Measurements from ENCODE around the gene WTAP.
"Not testable (repeated sequence)": the region's sequence is repeated elsewhere in the genome, so short reads cannot be mapped to it uniquely, and the experiment has no call there.

The WTAP gene

DNA sequence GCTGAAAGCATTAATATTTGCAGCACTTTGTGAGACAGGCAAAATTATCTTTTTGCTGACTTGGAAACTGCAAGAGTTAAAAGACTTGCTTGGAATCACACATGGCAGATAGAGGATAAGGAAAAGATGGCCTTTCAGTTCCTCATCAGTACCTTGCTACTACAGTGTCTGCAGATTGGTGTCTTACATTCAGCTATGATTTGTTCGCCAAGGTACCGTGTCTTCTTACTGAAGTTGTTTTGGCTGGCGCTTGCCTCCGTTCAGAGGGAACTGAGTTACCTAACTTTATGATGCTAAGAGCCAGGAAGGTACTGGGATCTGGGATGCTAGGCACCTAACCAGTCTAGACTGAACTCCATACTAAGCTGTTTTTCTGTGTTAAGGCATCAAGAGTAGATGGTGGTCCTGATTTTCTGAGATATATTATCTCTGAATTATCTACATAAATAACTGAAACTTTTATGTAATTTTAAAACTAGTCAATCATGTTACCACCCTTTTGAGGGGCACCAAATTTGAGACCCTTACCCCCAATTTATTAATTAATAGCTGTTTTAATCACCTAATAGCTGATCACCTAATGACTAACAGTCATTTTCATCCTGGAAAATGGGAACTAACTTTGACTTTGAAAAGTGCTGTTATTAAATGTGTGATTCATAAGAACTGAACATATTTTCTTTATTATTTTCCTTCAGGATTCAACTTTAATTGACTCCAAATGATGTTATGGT lies 2.5 kb downstream of the WTAP start:
- DNase-seq (ENCODE audit: low spot score): peak; percentile 3

- no peak for DNase-seq (ENCODE audit: low spot score)
These were observed 3.0 kb downstream of the WTAP start for GRCh38 chr6:159730332-159730676.

DNA sequence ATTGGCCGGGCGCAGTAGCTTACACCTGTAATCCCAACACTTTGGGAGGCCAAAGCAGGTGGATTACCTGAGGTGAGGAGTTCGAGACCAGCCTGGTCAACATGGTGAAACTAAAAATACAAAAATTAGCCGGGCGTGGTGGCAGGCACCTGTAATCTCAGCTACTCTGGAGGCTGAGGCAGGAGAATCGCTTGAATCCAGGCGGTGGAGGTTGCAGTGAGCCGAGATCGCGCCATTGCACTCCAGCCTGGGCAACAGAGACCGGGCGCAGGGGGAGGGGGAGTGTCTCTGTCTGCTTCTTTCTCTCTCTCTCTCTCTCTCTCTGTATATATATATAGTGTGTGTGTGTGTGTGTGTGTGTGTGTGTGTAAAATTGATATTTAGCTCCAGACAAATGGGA lies 5.2 kb downstream of the WTAP start:
- DNase-seq (ENCODE audit: low spot score): not testable (repeated sequence)

DNA sequence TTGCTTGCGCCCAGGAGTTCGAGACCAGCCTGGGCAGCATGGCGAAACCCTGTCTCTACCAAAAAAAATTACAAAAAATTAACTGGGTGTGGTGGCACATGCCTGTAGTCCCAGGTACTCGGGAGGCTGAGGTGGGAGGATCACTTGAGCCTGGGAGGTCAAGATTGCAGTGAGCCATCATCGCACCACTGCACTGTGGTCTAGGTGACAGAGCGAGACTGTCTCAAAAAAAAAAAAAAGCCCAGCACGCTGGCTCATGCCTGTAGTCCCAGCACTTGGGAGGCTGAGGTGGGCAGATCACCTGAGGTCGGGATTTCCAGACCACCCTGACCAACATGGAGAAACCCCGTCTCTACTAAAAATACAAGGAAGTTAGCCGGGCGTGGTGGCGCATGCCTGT lies 6.1 kb downstream of the WTAP start:
- not testable (repeated sequence) for DNase-seq (ENCODE audit: low spot score)

- DNase-seq (ENCODE audit: low spot score): no peak
These were observed 9.6 kb downstream of the WTAP start for GRCh38 chr6:159736908-159737307.

DNA sequence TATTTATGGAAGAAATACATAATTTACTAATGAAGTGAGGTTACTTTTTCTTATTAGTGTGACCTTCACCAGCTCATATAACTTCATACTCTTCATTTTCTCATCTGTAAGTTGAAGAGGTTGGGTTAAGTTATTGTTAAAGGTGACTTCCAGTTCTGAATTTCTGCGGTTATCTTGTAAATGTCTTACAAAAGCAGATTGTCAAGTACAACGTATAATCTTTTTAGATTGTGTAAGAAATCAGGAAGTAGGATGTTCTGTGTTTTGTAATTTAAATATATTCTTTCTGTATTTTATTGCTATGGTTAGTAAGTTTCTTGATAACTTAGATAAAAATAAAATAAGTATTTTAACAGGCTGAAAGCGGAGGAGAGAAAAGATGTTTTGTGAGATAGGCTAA lies 12.0 kb downstream of the WTAP start:
- DNase-seq (ENCODE audit: low spot score): no peak

DNA sequence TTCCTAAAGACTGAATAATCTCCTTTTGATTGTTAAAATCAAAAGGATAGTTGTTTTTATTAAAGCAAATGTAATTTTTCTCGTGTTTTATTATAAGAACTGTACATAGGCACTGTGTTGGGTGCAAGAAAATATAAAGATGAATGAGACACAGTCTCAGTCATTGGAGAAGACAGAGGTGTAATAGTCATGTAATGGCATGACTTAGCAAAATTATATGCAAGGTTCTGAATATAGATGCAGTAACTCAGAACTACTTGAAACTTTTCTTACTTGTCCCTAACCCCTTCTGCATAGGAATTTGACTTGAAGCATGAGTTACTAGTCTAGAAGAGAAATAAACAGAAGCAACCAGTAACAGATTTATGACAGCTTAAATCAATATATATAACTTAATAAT lies 14.9 kb downstream of the WTAP start:
- no peak for DNase-seq (ENCODE audit: low spot score)

- no peak for DNase-seq (ENCODE audit: low spot score)
These were observed 17.8 kb downstream of the WTAP start for GRCh38 chr6:159745081-159745480.

DNA sequence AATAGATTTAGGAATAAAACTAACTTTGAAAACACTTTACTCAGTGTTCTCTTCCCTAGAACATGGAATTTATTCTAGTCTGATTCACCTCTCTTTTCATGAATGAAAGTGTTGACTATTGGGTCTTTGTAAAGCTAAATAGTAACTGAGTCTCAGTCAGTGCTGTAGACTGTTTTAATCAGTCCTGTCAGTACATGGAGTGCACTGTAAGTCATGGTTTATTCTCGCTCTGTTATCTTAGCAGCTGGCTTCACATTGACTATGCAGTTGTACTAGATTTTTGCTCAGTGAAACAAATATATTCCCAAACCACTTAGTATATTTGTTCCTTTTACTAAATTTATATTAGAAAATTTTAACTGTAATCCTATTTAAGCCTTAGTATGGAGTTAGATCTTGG lies 19.5 kb downstream of the WTAP start:
- no peak for DNase-seq (ENCODE audit: low spot score)

- not testable (repeated sequence) for DNase-seq (ENCODE audit: low spot score)
These were observed 20.8 kb downstream of the WTAP start for GRCh38 chr6:159748127-159748526.

- DNase-seq (ENCODE audit: low spot score): no peak
These were observed 24.1 kb downstream of the WTAP start for GRCh38 chr6:159751448-159751847.

DNA sequence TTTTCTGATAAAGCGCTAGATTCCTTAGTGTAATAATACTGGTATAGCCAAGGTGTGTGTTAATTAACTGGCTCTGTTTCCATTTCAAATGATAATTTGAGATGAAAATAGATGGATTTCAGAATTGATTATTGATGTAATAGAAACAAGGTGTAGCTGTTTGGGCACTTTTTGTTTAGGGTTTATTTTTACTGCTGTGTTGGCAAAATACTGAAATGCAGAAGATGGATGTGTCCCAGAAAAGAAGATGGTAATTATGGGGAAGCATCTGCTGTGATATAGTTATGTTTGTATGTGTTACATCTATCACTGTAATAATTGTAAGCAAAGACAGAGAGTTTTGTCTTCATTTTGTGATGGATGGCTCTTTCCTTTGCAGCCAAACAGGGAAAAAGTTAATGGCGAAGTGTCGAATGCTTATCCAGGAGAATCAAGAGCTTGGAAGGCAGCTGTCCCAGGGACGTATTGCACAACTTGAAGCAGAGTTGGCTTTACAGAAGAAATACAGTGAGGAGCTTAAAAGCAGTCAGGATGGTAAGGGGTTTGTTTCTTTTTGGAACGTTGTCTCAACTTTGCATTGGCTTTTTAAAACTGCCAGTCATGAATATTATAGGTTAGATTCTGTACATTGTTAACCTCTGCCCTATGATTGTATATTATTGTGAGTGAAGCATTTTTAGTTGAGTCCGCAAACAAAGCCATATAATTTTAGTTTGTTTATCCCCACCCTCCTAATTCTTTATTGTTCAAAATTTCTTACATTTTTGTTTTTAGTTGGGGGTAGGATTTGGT lies 26.0 kb downstream of the WTAP start:
- no peak for DNase-seq (ENCODE audit: low spot score)

GRCh38 chr6:159754401-159754800 lies 27.1 kb downstream of the WTAP start:
- DNase-seq (ENCODE audit: low spot score): no peak

DNA sequence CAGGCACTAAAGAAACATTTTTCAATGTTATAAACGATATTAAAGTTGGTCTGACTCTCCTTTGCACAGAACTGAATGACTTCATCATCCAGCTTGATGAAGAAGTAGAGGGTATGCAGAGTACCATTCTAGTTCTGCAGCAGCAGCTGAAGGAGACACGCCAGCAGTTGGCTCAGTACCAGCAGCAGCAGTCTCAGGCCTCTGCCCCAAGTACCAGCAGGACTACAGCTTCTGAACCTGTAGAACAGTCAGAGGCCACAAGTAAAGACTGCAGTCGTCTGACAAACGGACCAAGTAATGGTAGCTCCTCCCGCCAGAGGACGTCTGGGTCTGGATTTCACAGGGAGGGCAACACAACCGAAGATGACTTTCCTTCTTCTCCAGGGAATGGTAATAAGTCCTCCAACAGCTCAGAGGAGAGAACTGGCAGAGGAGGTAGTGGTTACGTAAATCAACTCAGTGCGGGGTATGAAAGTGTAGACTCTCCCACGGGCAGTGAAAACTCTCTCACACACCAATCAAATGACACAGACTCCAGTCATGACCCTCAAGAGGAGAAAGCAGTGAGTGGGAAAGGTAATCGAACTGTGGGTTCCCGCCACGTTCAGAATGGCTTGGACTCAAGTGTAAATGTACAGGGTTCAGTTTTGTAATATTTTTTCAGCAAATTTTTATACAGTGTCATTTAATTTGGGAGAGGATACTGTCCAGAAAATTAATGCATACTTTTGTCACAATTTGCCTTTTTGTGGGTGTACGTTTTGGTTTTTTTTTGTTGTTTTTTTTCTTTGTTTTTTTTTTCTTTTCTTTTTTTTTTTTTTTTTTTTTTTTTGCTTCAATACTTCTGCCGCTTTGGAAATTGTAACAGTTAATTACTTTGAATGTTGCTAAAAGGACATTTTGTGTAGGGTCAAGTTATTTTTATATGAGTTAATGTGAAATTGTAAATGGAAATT lies 27.9 kb downstream of the WTAP start:
- no peak for DNase-seq (ENCODE audit: low spot score)

- no peak for DNase-seq (ENCODE audit: low spot score)
These were observed 29.2 kb downstream of the WTAP start for GRCh38 chr6:159756508-159756907.

DNA sequence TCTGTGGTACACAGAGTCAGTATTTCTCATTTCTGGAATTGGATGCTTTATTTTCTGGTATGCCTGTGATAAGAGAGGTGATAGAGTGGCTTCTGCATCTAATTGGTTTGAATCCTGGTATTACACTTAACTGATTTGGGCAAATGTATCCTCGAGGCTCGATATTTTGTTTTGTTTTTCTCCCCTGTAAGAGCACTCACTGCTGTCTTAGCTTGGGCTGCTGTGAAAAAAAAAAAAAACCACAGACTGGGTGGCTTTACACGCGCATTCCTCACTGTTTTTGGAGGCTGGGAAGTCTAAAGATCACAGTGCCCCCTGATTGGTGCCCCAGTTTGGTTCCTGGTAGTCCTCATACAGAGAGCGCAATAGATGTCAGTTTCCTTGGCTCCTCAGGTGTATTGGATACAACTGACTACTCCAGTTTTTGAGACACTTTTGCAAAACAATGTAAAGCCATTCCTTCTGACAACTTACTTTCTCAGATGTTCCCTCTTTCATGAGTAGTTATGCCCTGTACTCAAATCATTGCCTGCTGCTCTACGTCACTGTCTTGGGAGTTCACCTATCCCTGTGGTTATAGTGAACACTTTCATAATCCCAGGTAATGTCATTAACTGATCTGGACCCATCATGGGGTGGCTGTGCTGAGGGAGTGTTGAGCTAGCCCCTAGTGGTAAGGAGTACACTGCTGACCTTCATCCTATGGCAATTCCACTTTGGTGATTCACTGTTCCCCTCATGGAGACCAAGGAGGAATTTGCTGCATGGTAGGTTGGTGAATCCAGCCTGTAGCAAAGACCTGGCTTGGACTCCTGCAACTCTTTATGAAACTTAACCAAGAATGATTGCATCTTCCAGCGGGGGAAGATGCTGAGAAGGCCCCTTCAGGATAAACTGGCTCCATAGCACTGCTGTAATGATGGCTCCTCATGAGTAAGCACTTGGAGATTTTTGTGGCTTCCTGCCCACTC lies 31.0 kb downstream of the WTAP start:
- DNase-seq (ENCODE audit: low spot score): peak; percentile 42

DNA sequence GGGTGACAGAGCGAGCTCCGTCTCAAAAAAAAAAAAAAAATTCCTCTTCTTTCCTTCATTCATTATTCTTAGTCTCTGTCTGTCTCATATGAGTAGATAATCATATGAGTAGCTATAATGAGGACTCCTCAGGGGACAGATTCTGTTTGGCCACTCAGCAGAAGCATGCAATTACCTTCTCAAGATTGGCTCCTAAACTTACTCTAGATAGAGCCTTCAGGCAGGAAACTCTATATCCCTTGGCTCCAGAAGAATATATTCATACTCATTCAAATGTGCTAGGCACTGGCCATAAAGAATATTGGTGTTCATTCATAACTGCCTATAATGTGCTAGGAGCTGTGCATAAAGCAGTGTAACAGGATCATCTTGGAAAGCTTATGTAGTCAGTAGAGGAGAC lies 32.3 kb downstream of the WTAP start:
- DNase-seq (ENCODE audit: low spot score): no peak

GRCh38 chr6:159760602-159761057 lies 33.3 kb downstream of the WTAP start:
- peak; percentile 61 for DNase-seq (ENCODE audit: low spot score)

DNA sequence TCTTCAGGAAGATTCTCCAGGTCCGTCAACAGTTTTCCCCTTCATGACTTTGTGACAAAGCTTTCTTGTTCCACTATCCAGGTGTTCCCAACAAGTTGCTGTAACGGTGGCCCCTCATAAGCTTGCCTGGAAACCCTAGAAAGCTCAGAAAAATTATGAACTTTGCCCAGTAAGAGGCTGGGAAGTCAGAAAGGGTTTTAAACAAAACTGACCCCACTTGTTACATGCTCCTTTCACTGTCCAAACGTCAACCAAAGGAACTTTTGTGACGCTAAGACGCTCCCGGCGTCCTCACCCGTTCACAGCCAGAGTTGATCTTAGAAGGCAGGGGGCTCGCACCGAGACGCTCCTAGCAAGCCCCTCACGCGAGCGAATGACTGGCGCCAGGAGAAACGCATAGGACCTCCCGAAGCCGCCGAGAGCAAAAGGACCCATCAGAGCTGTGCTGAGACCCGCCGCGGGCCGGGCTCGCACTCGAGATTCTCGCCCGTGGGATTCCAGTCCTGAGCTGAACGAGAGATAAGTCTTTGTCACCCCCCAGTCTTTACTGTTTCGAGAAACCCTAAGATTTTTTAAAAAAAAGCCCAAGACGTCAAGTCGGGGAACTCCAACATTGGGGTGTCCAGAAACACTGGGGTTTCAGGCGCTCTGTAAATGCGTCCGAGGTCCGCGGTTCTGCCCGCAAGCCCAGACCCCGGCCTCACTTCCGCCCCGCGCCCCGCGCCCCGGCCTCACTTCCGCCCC lies 34.0 kb downstream of the WTAP start:
- DNase-seq (ENCODE audit: low spot score): no peak

DNA sequence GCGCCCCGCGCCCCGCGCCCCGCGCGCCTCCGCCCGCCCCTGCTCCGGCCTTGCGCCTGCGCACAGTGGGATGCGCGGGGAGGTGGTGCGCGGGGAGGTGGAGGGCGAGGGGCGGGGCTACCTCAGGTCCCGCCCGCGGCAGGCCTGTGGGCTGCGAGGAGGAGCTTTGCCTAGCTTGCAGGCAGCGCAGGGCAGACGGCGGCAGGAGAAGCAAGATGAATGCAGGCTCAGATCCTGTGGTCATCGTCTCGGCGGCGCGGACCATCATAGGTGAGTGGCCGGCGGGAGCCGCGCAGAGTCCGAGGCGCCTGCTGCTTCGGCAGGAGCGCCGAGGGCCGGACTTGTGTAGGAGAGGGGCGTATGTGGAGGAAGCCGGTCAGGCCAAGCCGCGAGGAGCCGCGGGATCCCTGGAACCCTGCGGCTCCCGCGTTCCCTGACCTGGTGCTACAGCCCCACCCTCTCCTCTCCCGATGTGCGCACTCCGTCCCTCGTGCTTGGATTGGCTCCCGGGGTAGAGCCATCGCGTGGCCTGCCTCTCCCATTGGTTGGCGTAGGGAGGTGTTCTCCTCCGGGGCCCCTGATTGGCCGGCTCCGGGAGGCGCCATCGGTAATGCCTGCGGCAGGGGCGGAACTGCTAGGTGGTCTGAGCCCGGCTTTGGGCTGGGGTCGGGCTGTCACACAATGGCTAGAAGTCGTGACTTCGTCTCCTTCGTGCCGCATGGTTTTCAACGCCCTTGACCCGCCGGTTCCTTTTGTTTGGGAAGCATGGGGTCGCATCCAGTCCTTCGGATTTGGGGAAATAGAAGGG lies 34.8 kb downstream of the WTAP start, which contains the start of gene ACAT2:
Gene ACAT2, plus strand, starts transcription at position 173 of the 808 bp plus-strand sequence. Its CDS starts 43 bp downstream, at position 216.
- peak; percentile 94 for DNase-seq (ENCODE audit: low spot score)

Measured in SW480 (cell line).